SK-N-MC (cell line): ENCODE results near the gene GRB2.

ENCODE experiments used
- EZH2 ChIP-seq: fragments of 200-600 bp; sonication (generic); IDR thresholded peaks from one replicate; pipeline ENCODE4 v1.6.1; 2017; ENCODE audit warnings: antibody characterized with exemption
- FOXP2 ChIP-seq: optimal IDR thresholded peaks from 2 replicates; pipeline ENCODE3; 2011; ENCODE audit warnings: mild to moderate bottlenecking, moderate library complexity; ENCODE audit not compliant: insufficient read depth; ENCODE audit errors: extremely low read length, control extremely low read depth
- POLR2AphosphoS5 ChIP-seq: IDR thresholded peaks from 2 replicates; pipeline ENCODE4 v1.6.1; 2012; ENCODE audit warnings: mild to moderate bottlenecking, low read depth, low read length, borderline replicate concordance

DNA sequence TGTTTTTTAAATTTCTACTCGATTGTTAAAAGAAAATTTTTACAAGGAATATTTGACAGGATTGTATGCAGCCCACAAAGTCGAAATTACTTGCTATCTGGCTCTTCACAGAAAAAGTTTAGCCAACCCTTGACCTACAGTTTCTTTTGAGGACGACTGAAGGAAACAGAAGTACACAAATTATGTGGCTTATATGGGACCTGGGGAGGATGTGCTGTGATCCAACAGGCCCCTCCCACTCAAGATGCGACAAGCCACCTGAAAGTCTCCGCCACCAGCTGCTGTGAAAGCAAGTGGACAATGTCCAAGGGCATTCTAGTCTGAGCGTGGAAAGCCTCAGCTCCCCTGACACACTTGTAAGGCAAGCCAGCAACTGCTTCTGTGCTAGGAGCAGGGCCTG is 73.8 kb downstream of the GRB2 start:
- no peak for TF ChIP-seq EZH2
- TF ChIP-seq FOXP2 = no peak
- no peak for TF ChIP-seq POLR2AphosphoS5
